GM10847 (cell line): ENCODE data around the gene POLRMT.

Experiments used
- POLR2A ChIP-seq: IDR thresholded peaks from 2 replicates; pipeline ENCODE4 v1.6.1; 2011; ENCODE audit not compliant: insufficient read length; ENCODE audit errors: extremely low read depth

The POLRMT gene

DNA sequence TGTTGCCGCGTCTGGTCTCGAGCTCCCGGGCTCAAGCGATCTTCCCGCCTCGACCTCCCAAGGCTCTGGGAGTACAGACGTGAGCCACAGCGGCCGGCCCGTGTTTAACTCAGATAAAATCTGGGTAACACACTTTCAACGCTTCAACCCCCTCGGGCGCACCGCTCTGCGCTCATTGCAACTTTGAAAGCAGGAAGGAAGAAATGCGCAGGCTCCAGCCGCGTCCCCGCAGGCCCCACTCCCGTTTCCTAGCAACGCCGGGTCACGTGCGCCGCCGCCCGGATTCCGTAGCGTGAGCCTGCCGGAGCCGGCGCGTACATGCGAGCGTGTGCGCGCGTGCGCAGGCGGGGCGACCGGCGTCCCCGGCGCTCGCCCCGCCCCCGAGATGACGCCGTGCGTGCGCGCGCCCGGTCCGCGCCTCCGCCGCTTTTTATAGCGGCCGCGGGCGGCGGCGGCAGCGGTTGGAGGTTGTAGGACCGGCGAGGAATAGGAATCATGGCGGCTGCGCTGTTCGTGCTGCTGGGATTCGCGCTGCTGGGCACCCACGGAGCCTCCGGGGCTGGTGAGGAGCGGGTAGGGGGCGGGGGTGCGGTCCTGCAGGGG is 61.1 kb downstream of the POLRMT start, which contains the start of gene BSG:
TSS of gene BSG (plus strand) at position 457 of the 603 bp plus-strand sequence. CDS start at position 496, 39 bp downstream.
- peak; percentile 99 for TF ChIP-seq POLR2A

DNA sequence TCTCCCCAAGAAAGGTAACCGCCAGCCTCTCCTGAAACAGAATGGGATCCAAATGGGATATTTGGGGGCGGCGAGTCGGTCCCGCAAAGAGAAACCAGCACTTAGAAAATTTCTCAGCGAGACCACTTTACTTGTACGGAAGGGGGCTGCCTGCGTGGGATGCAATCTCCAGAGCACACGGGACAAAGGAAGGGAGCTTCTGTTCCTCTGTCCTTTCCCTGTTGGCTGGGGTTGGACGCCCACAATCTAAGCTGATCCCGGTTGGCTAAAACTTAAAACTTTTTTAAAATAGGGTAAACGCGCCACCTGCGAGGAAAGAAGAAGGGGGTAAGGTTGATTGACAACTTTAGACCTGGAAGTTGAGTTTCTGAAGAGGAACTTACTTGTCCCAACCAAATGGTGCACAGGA is 61.8 kb downstream of the POLRMT start:
- TF ChIP-seq POLR2A: no peak

DNA sequence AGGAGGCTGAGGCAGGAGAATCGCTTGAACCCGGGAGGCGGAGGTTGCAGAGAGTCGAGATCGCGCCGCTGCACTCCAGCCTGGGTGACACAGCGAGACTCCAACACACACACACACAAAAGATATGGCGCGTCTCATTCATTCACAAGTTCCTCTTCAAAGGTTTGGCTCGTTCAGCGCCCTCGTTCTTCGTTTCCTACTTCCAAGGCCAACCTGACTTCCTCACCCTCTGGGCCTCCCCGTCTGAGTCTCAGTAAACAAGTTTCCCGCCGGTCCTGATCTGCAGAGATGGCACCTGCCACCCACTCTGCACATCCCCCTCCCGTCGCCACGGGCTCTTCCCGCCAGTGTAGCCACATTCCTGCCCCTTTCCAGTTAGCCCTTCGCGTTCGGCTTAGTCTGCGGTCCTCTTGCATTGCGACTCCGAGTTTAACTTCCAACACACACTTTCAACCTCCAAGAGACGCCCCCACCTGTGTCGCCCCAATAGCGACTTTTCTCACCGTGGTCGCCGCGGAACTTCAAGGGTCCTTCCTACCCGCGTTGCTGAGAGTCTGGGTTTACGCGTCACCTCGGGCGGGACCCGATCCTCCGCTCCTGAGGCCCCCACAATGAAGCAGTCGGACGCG is 62.3 kb downstream of the POLRMT start:
- no peak for TF ChIP-seq POLR2A

DNA sequence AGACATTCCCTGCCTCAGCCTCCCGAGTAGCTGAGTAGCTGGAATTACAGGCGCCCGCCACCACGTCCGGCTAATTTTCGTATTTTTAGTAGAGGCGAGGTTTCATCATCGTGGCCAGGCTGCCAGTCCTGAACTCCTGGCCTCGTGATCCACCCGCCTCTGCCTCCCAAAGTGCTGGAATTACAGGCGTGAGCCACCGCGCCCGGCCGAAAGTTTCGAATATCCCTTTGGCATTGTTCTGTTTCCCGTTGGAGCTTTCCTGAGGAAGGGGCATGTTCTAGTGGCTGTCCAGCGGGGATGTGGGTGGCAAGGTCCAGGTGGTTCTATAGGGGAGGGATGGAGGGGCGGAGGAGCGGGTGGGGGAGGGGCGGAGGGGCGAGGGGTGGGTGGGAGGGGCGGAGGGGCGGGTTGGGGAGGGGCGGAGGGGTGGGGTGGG is 63.1 kb downstream of the POLRMT start:
- no peak for TF ChIP-seq POLR2A

DNA sequence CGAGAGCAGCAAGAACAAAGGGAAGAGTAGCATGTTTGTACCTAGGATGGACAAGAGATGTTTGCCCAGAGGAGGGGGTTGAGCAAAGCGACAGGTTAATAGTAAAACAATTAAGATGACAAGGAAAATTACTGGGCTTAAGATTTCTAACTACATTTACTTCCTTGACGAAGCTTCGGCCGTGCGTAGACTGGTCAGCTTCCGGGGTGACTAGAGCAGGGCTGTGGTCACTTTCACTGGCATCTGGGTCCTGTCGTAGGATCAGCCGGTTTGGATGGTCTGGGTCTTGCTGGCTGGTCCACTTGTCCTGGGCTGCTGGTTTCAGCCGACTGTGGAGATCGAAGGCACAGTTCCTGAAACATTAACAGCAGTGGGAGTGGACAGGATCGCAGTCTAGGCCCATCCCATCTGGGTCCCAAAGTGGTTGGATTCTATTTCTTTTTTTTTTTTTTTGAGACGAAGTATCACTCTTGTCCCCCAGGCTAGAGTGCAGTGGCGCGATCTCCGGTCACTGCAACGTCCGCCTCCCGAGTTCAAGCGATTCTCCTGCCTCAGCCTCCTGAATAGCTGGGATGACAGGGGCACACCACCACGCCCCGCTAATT is 65.9 kb downstream of the POLRMT start:
- no peak for TF ChIP-seq POLR2A
